SW 1271 (cell line): Measurements from ENCODE around the gene PARVA.

Experiments used
- DNase-seq, 2 experiments: peaks; one replicate each; lab custom pipeline; 2025; lab: John Stamatoyannopoulos, UW

The PARVA gene

DNA sequence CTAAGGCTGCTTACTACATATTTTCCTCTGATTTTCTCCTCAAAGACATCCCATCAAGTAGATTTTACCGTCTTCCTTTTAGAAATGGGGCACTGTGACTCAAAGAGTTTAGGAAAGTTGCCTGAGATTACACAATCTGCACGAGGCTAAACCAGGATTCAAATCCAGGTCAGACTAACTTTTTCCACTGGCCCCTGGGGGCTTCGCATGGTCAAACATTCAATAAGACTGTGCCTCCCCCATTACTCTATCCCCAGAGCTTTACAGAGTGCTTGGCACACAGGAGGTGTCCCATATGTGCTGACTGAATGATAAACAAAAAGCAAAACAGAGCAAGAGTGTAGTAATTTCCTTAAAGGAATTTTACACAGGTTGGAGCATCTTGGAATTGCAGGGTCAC, 178.8 kb downstream of the PARVA start:
- no peak for DNase-seq

DNA sequence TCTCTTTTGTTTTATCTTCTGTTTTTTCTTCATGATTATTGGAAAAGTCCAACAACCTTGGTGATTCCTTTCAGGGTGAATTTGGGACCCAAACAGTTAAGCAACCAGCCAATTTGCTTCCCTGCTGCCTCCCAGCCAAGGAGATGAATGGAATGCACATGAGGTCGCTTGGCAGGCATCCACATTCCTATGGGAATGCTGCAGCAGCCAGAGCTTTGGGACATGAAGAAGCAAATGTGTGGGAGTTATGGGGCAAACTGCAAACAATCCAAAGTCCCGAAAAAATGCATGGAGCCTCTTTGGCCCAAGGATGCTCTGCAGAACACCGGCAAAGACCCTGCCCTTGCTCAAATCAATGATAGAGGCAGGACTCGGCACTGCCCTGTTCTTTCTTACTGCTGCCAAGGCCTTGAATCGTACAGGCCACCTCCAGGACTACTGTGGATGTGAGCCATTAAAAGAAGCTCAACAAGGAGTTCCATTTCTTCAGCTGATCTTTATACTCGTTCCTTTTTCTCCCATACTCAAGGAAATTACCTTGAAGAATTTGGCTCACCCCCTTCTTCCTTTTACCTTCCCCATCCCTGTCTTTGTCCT, 179.5 kb downstream of the PARVA start:
- peak in 1 of 2 experiments; percentile 52 for DNase-seq

DNA sequence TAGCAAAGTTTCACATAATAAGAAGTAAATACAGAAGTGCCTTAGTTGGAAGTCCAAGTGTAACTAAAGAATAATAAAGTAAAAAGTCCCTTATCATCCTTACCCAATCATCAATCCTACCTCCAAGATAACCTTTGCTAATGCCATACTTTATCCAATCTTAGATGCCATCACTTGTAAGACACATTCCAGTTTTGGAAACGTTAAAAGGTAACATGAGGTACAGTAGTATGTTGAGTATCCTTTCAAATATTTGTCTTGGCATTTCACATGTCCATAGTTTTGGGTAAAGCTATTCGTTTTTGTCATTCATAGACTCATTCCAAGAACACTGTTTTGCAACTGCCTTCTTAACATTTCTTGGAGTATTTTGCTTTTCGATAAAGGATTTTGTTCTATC, 181.6 kb downstream of the PARVA start:
- DNase-seq = no peak

DNA sequence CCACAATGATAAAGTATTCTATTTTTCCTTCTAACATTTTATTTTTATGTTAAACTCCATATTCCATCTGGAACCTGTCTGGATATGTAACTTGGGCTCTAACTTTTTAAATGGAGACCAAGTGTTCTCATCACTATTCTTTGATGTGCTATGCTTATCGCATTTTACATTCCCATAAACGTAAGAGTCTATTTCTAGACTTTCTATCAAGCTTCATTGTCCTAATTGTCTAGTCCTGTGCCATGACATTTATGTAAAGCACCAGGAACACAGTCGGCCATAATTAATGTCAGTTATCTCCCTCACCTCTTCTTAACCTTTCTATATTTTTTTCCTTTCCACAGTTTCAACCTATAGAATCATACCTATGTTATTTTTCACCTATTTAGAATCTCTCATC, 183.0 kb downstream of the PARVA start:
- no peak for DNase-seq

DNA sequence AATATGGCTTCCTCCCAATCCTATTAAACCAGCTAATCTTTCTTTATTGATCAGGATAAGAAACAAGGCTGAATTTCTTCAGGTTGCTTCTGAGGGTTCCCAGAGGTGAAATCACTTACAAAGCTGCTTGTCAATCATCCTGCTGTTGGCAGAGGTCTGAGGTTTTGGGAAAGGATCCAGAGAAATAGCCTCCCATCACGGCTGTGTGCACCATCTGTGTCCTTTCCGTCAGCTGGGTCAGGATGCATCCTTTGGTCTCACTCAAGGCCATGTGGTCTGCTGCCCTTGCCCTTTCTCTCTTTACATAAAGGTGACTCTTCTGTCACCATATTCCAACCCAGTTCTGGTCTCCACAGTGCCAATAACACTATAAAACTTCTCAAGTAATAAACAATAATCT, 183.5 kb downstream of the PARVA start:
- DNase-seq = no peak

DNA sequence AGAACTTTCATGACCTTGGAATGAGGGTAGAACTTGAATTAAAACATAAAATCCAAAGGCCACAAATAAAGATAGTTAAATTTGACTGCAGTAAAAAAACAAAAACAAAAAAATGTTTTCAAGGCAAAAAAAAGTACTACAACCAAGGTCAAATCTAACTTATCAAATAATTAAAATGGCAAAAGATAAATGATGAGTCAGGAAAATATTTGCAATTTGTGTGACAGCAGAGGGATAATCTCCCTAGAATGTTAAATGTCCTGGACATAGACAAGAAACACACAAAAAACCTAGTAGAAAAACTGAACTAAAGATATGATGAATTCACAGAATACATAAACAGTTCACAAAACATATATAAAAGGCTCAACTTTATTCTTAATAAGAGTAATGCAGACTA, 186.6 kb downstream of the PARVA start:
- no peak for DNase-seq

DNA sequence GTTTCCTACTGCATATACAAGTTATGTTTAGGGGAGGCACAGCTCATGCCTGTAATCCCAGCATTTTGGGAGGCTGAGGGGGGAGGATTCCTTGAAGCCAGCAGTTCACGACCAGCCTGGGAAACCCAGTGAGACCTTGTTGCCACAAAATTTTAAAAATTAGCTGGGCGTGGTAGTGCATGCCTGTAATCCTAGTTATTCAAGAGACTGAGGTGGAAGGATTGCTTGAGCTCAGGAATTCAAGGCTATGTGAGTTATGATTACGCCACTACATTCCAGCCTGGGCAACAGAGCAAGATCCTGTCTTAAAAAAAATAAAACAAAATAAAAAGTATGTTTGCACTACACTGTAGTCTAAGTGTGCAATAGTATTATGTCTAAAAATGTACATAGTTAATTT, 188.0 kb downstream of the PARVA start:
- no peak for DNase-seq

DNA sequence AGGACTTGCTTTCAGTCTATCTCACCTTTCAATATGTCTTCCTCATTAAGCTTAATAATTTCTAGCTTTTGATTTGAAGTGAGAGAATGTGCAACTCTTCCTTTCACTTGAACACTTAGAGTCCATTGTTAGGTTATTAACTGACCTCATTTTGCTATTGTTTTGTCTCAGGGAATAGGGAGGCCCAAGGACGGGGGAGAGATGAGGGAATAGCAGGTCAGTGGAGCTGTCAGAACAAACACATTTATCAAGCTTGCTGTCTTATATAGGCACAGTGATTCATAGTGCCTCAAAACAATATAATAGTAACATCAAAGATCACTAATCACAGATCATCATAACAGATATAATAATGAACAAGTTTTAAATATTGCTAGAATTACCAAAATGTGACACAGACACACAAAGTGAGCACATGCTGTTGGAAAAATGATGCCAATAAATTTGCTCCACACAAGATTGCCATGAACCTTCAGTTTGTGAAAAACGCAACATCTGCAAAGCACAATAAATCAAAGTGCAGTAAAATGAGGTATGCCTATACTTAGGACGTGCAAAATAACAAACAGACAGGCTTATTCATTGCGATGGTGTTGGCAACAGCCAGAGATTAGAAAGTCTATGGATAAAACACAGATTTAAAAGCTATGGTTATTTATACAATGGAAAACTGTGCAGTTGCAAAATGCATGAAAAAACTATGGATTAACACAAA, 190.5 kb downstream of the PARVA start:
- DNase-seq = no peak

DNA sequence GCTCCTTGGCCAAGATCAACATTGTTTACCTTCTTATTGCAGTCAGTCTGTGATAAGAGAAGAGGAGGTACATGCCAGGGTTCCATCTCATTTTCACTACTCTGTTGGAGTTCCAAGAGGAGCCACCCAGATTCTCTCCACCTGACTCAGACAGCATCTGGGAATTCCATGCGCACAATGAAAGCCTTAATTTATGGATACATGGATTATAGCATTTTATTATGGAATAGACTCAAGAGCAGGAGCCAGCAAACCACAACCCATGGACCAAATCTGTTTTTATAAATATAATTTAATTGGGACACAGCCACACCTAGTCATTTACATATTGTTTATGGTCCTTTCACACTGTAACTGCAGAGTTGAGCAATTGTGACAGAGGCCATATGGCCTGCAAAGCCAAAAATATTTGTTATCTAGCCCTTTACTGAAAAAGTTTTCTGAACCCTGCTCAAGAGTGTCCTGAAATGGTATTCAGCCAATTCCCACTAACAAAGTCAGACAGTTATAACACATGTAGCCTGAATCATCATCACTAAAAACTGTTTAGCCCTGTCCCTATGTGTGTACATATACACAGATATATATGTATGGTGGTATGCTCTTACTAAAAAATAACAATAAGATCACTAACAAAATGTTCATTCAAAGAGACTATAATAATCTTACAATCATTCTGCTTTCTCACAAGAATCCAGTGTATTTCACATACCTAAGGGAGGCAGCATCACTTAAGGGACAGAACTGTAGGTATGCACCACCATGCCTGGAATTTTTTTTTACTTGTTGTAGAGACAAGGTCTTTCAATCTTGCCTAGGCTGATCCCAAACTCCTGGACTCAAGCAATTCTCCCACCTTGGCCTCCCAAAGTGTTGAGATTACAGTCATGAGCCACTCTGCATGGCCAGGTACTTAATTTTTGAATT, 192.4 kb downstream of the PARVA start:
- no peak for DNase-seq

DNA sequence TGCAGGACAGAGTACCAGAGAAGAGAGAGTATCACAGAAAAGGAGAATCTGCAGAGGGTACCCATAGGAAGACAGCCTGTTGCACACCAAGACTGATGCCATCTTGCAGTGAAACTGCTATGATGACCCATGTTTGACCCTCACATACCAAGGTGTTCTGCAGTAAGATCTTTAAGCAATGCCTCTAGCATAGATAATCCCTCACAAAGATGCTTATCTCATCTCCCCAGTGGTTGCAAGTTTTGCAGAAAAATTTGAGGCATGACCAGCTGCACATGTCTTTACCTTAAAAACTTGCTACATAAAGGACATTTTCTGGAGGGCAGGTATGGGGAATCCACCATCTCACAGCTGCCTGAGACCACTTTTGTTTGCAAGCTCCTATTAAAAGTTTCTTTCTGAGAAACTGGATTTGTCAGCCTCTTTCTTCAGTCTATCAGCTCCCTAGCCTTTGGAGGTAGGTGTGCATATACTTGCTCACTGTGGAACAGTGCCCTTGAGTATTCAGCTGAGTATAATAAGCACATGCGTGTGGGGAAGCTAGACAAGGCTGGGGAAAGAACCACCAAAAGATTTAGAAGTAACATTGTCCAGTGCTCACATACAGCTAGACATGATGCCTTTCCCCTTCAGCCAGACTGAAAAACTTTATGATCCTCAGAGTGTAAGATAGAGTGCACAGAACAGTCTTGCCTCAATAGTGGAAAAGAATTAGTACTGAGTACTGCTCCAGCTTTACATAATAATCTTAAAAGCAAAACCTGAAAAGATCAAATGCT, 196.5 kb downstream of the PARVA start:
- DNase-seq = no peak

DNA sequence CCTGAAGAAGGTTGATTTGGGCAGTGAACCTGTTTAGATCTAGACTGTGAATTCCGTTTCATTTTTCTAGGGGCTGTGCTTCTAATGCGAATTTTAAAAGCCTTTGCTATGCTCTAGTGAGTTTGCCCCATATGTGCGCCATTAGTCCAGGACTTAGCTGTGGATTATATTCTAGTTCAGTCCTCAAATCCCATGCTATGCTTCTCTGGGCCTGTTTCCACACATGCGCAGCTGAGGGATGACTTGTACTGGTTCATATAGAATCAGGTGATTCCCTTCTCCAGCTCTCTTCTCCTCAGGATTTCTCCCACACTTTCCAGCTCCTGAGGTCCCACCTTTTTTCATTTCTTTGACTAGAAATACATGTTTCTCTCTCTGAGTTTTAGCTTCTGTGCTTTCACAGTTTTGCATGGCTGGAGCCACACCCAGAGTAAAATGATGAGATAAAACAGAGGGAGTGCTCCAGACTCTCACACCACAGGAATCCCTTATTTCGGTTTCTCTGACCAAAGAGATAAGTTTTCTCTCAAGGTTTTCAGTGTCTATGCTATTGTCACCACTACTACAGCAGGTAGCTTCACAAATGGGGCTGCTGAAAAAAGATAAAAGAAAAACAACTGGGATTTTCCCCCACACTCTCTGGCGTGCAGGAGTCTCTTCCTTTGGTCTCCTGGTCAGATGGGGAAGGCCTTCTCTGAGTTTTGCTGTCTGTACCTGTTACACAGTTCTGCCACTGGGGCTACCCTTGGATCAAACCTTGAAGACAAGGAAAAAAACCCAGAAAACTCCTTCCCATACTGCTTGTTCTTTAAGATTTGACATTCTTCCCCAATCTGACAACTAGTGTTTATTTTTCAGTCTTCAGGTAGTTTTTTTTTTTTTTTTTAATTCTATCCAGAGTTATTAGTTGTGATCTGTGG, 200.6 kb downstream of the PARVA start:
- DNase-seq = no peak

DNA sequence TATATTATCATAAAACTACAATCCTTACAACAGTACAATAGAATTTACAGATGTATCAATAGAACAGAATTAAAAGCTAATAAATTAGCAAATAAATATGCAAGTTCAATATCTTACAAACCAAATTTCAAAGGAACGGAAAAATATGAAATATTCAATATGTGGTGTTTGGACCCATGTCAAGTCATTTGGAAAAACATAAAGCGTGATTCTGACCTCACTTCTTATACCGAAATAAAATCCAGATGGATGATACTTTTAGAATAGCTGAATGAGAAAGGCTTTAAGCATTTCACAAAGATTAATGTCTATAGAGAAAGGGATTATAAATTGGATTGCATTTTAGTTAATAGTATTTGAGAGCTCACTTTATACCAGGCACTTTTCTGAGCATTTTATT, 204.0 kb downstream of the PARVA start:
- no peak for DNase-seq

DNA sequence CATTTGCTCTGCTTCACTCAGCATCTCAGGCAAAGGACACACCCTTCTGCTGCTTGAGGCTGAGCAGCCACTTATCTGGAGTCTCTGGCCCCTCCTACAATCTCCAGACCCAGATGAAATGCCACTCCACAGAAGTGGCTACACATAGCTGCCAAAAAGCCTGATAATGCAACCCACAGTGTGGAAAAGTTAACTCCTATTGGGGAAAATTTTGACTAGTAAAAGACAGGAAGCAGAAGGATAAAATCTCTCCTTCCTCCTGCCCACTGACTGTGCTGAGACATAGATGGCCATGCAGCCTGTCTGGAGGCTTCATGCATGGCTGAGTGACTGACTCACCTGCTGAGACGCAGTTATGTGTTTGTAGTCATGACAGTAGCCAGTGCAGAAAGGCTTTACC, 204.6 kb downstream of the PARVA start:
- no peak for DNase-seq
